Keratinocyte (primary cell): ENCODE measurements around the gene PALD1. TPM values are rescaled to one million over a fixed set of nuclear protein-coding genes. Genes with fewer than 3 reads are reported as not detected.

ENCODE experiments used
- DNase-seq: peaks from one replicate; pipeline ENCODE4 v3.0.0-alpha.2; 2011; ENCODE audit warnings: low read depth, missing footprints, low spot score
- FAIRE-seq: peaks from 2 replicates; lab custom pipeline; 2011; peaks lifted over from hg19 to GRCh38; lab: Jason Lieb, UNC
- H2AFZ ChIP-seq: 2 replicates; pipeline ENCODE4 v1.6.0; 2012; ENCODE audit warnings: low read length, control low read depth, inconsistent platforms; ENCODE audit not compliant: control insufficient read depth
- H3K27ac ChIP-seq: 2 replicates; pipeline ENCODE4 v1.5.1; 2011; ENCODE audit warnings: low read length; ENCODE audit not compliant: control insufficient read depth, insufficient read depth
- H3K27me3 ChIP-seq: 3 replicates; pipeline ENCODE4 v1.6.0; 2011; ENCODE audit warnings: low read length; ENCODE audit not compliant: control insufficient read depth, insufficient read depth; ENCODE audit errors: extremely low read depth
- H3K36me3 ChIP-seq, 2 experiments: 2 replicates in 1 of 2; 3 replicates in 1 of 2; pipeline ENCODE4 v1.5.1; 2011; ENCODE audit warnings: low read length in 2 of 2, mild to moderate bottlenecking in 1 of 2; ENCODE audit not compliant: control insufficient read depth in 2 of 2, insufficient read depth in 2 of 2; ENCODE audit errors: extremely low read depth in 1 of 2
- H3K4me1 ChIP-seq: 3 replicates; pipeline ENCODE4 v1.5.1; 2011; ENCODE audit warnings: low read length; ENCODE audit not compliant: control insufficient read depth, insufficient read depth; ENCODE audit errors: extremely low read depth
- H3K4me2 ChIP-seq: 3 replicates; pipeline ENCODE4 v1.6.0; 2011; ENCODE audit warnings: low read depth, low read length; ENCODE audit not compliant: control insufficient read depth, insufficient read depth; ENCODE audit errors: extremely low read depth
- H3K4me3 ChIP-seq, 3 experiments: fragments of 200-600 bp in 1 of 3; sonication (generic) in 1 of 3; 2 replicates in 2 of 3; 3 replicates in 1 of 3; pipeline ENCODE4 v1.5.1; 2011 to 2016; ENCODE audit warnings: low read length in 3 of 3, mild to moderate bottlenecking in 3 of 3, control low read depth in 2 of 3, inconsistent platforms in 1 of 3, low read depth in 1 of 3, mixed read lengths in 1 of 3, mixed run types in 1 of 3, moderate library complexity in 1 of 3; ENCODE audit not compliant: control insufficient read depth in 2 of 3, insufficient read depth in 2 of 3; ENCODE audit errors: extremely low read depth in 1 of 3
- H3K79me2 ChIP-seq: 2 replicates; pipeline ENCODE4 v1.6.0; 2012; ENCODE audit warnings: low read length; ENCODE audit not compliant: control insufficient read depth, insufficient read depth
- H3K9ac ChIP-seq: 3 replicates; pipeline ENCODE4 v1.6.0; 2011; ENCODE audit warnings: low read length; ENCODE audit not compliant: control insufficient read depth, insufficient read depth; ENCODE audit errors: extremely low read depth
- H3K9me1 ChIP-seq: 3 replicates; pipeline ENCODE4 v1.6.0; 2011; ENCODE audit warnings: low read length; ENCODE audit not compliant: control insufficient read depth, insufficient read depth; ENCODE audit errors: extremely low read depth
- H3K9me3 ChIP-seq: 2 replicates; pipeline ENCODE4 v1.5.1; 2012; ENCODE audit warnings: low read depth, low read length; ENCODE audit not compliant: control insufficient read depth
- H4K20me1 ChIP-seq: 3 replicates; pipeline ENCODE4 v1.6.0; 2011; ENCODE audit warnings: low read length; ENCODE audit not compliant: control insufficient read depth, insufficient read depth; ENCODE audit errors: extremely low read depth
- EZH2 ChIP-seq: IDR thresholded peaks from one replicate; pipeline ENCODE4 v1.6.1; 2012; ENCODE audit warnings: inconsistent platforms, mild to moderate bottlenecking, low read length, moderate library complexity
- dilution Hi-C: fragments of 300-500 bp; cut with MboI; formaldehyde crosslinking; loops from one replicate; pipeline ENCODE4 v1.7.0; 2020; ENCODE audit warnings: low sequenced_read_pairs; ENCODE audit not compliant: extremely low pct_ligation_motif_present
- polyA plus RNA-seq, 5 experiments: library from polyadenylated mRNA; depleted of rRNA in 3 of 5; stranded (reverse) in 3 of 5; stranded (forward) in 1 of 5; unstranded in 1 of 5; fragments of >200 nt; gene quantifications; 1 replicate in 1 of 5; 2 replicates in 3 of 5; 3 replicates in 1 of 5; pipeline versions ENCODE4 v1.2.1 to v1.2.3, GENCODE V29; 2011 to 2012; ENCODE audit warnings: missing spikeins in 2 of 5, low read depth in 1 of 5, low replicate concordance in 1 of 5
- TF ChIP-seq, protein P1 (sequence below), 3 experiments: IDR thresholded peaks in 1 of 3; conservative IDR thresholded peaks in 1 of 3; optimal IDR thresholded peaks in 1 of 3; 2 replicates in 2 of 3; 3 replicates in 1 of 3; pipeline versions ENCODE3 to v1.5.1; 2011; ENCODE audit warnings: low read length in 3 of 3, mild to moderate bottlenecking in 3 of 3, moderate library complexity in 2 of 3, control low read depth in 1 of 3, inconsistent platforms in 1 of 3; ENCODE audit not compliant: insufficient read depth in 2 of 3; ENCODE audit errors: extremely low read depth in 1 of 3

Gene PALD1
- polyA plus RNA-seq, 1 donor (not counting 4 experiments of a cell fraction or from before 2014, with no cell fraction given): 0.83 TPM

DNA sequence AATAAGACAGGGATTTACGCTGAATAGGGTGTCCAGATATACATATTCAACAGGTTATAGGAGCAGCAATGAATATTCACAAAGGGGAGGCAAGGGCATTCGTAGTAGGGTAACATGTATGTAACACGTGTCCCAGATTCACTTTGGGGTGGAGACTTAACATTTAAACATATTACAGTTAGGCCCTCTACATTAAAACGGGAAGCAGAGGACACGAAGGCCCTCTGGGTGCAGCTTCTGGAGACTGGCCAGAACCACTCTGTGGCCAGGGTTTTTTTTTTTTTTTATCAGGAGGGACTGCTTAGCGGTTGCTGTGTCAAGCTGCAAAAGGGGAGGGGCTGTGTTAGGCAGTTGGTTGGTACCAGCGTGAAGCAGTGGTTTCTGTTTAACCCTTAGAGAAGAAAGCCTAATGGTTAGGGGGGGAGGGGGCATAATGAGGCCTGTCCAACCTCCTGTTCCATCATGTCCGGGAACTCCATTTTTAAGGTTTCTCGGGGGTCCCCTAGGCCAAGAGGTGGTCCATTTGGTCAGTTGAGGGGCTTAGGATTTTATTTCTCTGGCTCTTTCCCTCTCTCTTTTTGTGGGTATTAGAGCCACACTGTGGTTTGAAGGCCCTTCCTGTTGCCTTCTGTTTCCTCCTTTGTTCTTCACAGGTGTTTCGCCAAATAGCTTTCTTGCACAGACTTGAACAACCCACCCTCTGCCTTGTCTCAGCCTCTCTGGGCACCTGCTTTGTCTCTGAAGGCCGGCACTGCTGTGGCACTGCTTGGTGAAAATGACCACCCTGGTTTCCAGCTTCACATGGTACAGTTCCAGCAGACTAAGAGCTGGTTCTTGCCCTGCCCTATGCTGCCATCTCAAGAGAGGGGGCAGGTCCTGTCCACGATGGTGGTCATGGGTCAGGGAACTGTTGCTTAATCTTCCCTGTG lies 97.6 kb downstream of the PALD1 start:
- Histone ChIP-seq H3K27ac (peak overlapping the region; percentile 39), H2AFZ (no peak overlapping the region), H3K9me1 (peaks cover 3% of the 10 kb centered on the region), H3K4me1 (peaks cover 49% of the 10 kb centered on the region), H3K4me2 (peak overlapping the region; percentile 45), H4K20me1 (no peaks in the 10 kb centered on the region), H3K9ac (peak overlapping the region; percentile 16), H3K27me3 (no peaks in the 10 kb centered on the region), H3K9me3 (no peaks in the 10 kb centered on the region), H3K4me3 (peak overlapping the region in 1 of 3 experiments; percentile 46), H3K79me2 (no peaks in the 10 kb centered on the region), H3K36me3 (no peaks in the 10 kb centered on the region)
- DNase-seq (no peak), FAIRE-seq (peak; percentile 60)
- dilution Hi-C loops: no loop called here
- no peak for TF ChIP-seq EZH2
- TF ChIP-seq, protein P1, sequence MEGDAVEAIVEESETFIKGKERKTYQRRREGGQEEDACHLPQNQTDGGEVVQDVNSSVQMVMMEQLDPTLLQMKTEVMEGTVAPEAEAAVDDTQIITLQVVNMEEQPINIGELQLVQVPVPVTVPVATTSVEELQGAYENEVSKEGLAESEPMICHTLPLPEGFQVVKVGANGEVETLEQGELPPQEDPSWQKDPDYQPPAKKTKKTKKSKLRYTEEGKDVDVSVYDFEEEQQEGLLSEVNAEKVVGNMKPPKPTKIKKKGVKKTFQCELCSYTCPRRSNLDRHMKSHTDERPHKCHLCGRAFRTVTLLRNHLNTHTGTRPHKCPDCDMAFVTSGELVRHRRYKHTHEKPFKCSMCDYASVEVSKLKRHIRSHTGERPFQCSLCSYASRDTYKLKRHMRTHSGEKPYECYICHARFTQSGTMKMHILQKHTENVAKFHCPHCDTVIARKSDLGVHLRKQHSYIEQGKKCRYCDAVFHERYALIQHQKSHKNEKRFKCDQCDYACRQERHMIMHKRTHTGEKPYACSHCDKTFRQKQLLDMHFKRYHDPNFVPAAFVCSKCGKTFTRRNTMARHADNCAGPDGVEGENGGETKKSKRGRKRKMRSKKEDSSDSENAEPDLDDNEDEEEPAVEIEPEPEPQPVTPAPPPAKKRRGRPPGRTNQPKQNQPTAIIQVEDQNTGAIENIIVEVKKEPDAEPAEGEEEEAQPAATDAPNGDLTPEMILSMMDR (optimal IDR thresholded peaks at IDR 0.05 in 1 of 3, IDR thresholded peaks at IDR 0.05 in 1 of 3, conservative IDR thresholded peaks at IDR 0.05 in 1 of 3; ENCODE audit: extremely low read depth in 1 of 3, insufficient read depth in 2 of 3, low read length in 3 of 3): no peak

DNA sequence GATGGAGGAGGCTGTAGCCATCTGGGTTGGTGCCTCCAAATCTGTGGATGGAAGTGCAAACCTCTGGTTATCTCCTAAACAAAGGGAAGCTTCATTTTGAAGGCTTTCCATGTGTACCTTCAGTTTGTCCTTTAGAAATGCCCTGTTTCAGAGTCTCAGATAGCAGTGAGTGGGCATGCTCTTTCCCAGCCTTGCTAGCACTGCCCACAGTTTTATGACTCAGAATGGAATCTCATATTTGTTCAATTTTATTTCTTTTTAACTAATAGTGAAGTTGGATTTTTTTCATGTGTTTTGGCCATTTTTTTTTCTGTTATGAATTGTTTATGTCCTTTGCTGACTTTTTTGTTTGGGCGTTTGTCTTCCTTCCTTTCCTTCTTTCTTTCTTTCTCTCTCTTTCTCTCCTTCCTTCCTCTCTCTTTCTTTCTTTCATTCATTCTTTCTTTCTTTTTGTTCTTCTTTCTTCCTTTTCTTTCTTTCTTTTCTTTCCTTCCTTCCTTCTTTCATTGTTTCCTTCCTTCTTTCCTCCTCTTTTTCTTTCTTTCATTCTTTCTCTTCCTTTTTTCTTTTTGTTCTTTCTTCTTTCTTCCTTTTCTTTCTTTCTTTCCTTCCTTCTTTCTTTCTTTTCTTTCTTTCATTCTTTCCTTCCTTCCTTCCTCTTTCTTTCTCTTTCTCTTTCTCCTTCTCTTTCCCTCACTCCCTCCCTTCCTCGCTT lies 98.4 kb downstream of the PALD1 start:
- Histone ChIP-seq H2AFZ (no peak overlapping the region), H4K20me1 (no peaks in the 10 kb centered on the region), H3K27ac (peak overlapping the region; percentile 25), H3K9me1 (peaks cover 3% of the 10 kb centered on the region), H3K79me2 (no peaks in the 10 kb centered on the region), H3K4me1 (peaks cover 49% of the 10 kb centered on the region), H3K9ac (peak overlapping the region; percentile 10), H3K27me3 (no peaks in the 10 kb centered on the region), H3K9me3 (no peaks in the 10 kb centered on the region), H3K4me3 (peak overlapping the region in 1 of 3 experiments; percentile 46), H3K4me2 (peak overlapping the region; percentile 45), H3K36me3 (no peaks in the 10 kb centered on the region)
- DNase-seq: no peak
- no peak for TF ChIP-seq EZH2
- TF ChIP-seq, protein P1 (optimal IDR thresholded peaks at IDR 0.05 in 1 of 3, IDR thresholded peaks at IDR 0.05 in 1 of 3, conservative IDR thresholded peaks at IDR 0.05 in 1 of 3; ENCODE audit: extremely low read depth in 1 of 3, insufficient read depth in 2 of 3, low read length in 3 of 3): no peak
- peak; percentile 9 for FAIRE-seq
- dilution Hi-C loops: no loop called here
